PC-9 (cell line): ENCODE results near the gene TFF2. TPM values are rescaled to one million over a fixed set of nuclear protein-coding genes. Genes with fewer than 3 reads are reported as not detected.

Experiments used
- BruUV-seq: library from RNA; stranded (reverse); fragments of 400-500 nt; replicated peaks from 2 replicates; lab custom pipeline; 2021; lab: Mats Ljungman, UMichigan
- CTCF ChIA-PET: fragments of 300-600 bp; sonication (Branson Sonifier 250); formaldehyde crosslinking; loops from one replicate; lab custom pipeline; 2022; ENCODE audit warnings: antibody characterized with exemption; lab: Charles Lee
- POLR2A ChIA-PET: fragments of 300-600 bp; sonication (Branson Sonifier 250); formaldehyde crosslinking; loops from one replicate; lab custom pipeline; 2022; ENCODE audit warnings: antibody characterized with exemption; ENCODE audit not compliant: unreplicated experiment; lab: Charles Lee
- DNase-seq, 2 experiments: peaks; one replicate each; pipeline versions ENCODE4 v3.0.0 to v3.0.0-alpha.2; 2015 to 2022; ENCODE audit warnings: mixed read lengths in 1 of 2
- H2AFZ ChIP-seq: fragments of 200-600 bp; sonication (generic); 2 replicates; pipeline ENCODE4 v1.8.1; 2017; ENCODE audit warnings: antibody characterized with exemption
- H3F3A ChIP-seq: fragments of 200-600 bp; sonication (generic); 2 replicates; pipeline ENCODE4 v1.8.1; 2017; ENCODE audit warnings: antibody characterized with exemption, mild to moderate bottlenecking, low read depth; ENCODE audit not compliant: insufficient read depth
- H3K27ac ChIP-seq: fragments of 200-600 bp; sonication (generic); 2 replicates; pipeline ENCODE4 v1.6.1; 2016; ENCODE audit warnings: mixed run types
- H3K27me3 ChIP-seq: fragments of 200-600 bp; sonication (generic); 2 replicates; pipeline ENCODE4 v1.6.1; 2016; ENCODE audit warnings: low read depth, mixed run types; ENCODE audit not compliant: insufficient read depth
- H3K36me3 ChIP-seq: fragments of 200-600 bp; sonication (generic); 2 replicates; pipeline ENCODE4 v1.6.1; 2016; ENCODE audit warnings: low read depth, mixed run types
- H3K4me1 ChIP-seq: fragments of 200-600 bp; sonication (generic); replicated peaks from 2 replicates; pipeline ENCODE4 v1.6.1; 2016; ENCODE audit warnings: mixed run types; ENCODE audit not compliant: insufficient read depth
- H3K4me2 ChIP-seq: fragments of 200-600 bp; sonication (generic); 2 replicates; pipeline ENCODE4 v1.6.1; 2017; ENCODE audit warnings: mixed run types
- H3K4me3 ChIP-seq: fragments of 200-600 bp; sonication (generic); 2 replicates; pipeline ENCODE4 v1.6.1; 2016; ENCODE audit warnings: mixed run types
- H3K79me2 ChIP-seq: fragments of 200-600 bp; sonication (generic); 2 replicates; pipeline ENCODE4 v1.6.1; 2017; ENCODE audit warnings: low read depth, mixed run types
- H3K9me2 ChIP-seq: fragments of 200-600 bp; sonication (generic); 2 replicates; pipeline ENCODE4 v1.8.1; 2017; ENCODE audit warnings: mild to moderate bottlenecking; ENCODE audit not compliant: insufficient read depth
- H3K9me3 ChIP-seq: fragments of 200-600 bp; sonication (generic); 2 replicates; pipeline ENCODE4 v1.8.1; 2016; ENCODE audit warnings: low read depth; ENCODE audit not compliant: insufficient read depth
- H4K20me1 ChIP-seq: fragments of 200-600 bp; sonication (generic); 2 replicates; pipeline ENCODE4 v1.8.1; 2017; ENCODE audit not compliant: insufficient read depth
- CTCF ChIP-seq: fragments of 200-600 bp; sonication (generic); conservative IDR thresholded peaks from 2 replicates; pipeline ENCODE4 v1.6.1; 2017; ENCODE audit warnings: mixed run types, antibody characterized with exemption, mild to moderate bottlenecking, moderate library complexity
- EZH2 ChIP-seq: fragments of 200-600 bp; sonication (generic); IDR thresholded peaks from 2 replicates; pipeline ENCODE4 v1.8.0; 2017; ENCODE audit warnings: antibody characterized with exemption, low read depth
- intact Hi-C: fragments of 100-400 bp; cut with micrococcal nuclease; formaldehyde crosslinking; loops from one replicate; pipeline ENCODE4 v1.10.0; 2022; ENCODE audit not compliant: unreplicated experiment
- total RNA-seq: library from RNA; stranded (reverse); gene quantifications from 2 replicates; pipeline ENCODE4 v1.2.3, GENCODE V29; 2021

The TFF2 gene
- total RNA-seq, 1 experiment from 2014 or later = 0.52 TPM

- CTCF ChIA-PET = interaction anchor here (0.9 kb wide), 1 partner anchor 14 kb away, joined by 3 read pairs; no protein-coding TSS in a partner anchor
- H3F3A ChIP-seq = peaks cover 24% of the 10 kb centered on the region
- H3K4me2 ChIP-seq = no peak overlapping the region; the same call in 1 of the 2 replicates
- H3K79me2 ChIP-seq = no peaks in the 10 kb centered on the region
- intact Hi-C loops = no loop called here
- no peak overlapping the region for H3K4me3 ChIP-seq
- POLR2A ChIA-PET = no interaction called here
- H3K27ac ChIP-seq = peak overlapping the region; percentile 81
- H3K9me3 ChIP-seq = no peaks in the 10 kb centered on the region
- H3K9me2 ChIP-seq = no peaks in the 10 kb centered on the region
- TF ChIP-seq CTCF = no peak
- no peaks in the 10 kb centered on the region for H4K20me1 ChIP-seq
- no TSS peak for BruUV-seq
- no peak for DNase-seq
- H2AFZ ChIP-seq = no peak overlapping the region
- peaks cover 45% of the 10 kb centered on the region for H3K4me1 ChIP-seq
- no peaks in the 10 kb centered on the region for H3K27me3 ChIP-seq
- no peaks in the 10 kb centered on the region for H3K36me3 ChIP-seq
Measured at GRCh38 chr21:42367367-42368165, 16.8 kb upstream of the TFF2 start.

- Histone ChIP-seq H2AFZ (no peak within 1 kb of the TSS), H3K27ac (peak within 1 kb of the TSS; percentile 81), H3K4me3 (no peak within 1 kb of the TSS), H3K4me1 (peaks cover 47% of the 10 kb centered on the region), H3K27me3 (no peaks in the 10 kb centered on the region), H3K9me2 (no peaks in the 10 kb centered on the region), H3F3A (peaks cover 25% of the 10 kb centered on the region), H4K20me1 (no peaks in the 10 kb centered on the region), H3K79me2 (no peaks in the 10 kb centered on the region), H3K36me3 (no peaks in the 10 kb centered on the region), H3K4me2 (peak within 1 kb of the TSS; percentile 26), H3K9me3 (no peaks in the 10 kb centered on the region)
- CTCF ChIA-PET = interaction anchor here (0.5 to 0.9 kb wide), 3 partner anchors 15 to 754 kb away, joined by 3 to 7 read pairs (median 4); no protein-coding TSS in a partner anchor
- DNase-seq = peak; percentile 50 to 87
- BruUV-seq = no TSS peak
- intact Hi-C loops = no loop called here
- TF ChIP-seq CTCF = no peak
- TF ChIP-seq EZH2 = no peak
- POLR2A ChIA-PET = no interaction called here
Measured at GRCh38 chr21:42366292-42367010, 15.7 kb upstream of the TFF2 start, which contains the start of gene TFF1. Gene TFF1 (minus strand): TSS chr21:42366535. CDS start chr21:42366495, 40 bp downstream.

GRCh38 chr21:42365770-42366169 lies 15.0 kb upstream of the TFF2 start:
- Histone ChIP-seq H3K9me3 (no peaks in the 10 kb centered on the region), H3K79me2 (no peaks in the 10 kb centered on the region), H3K36me3 (no peaks in the 10 kb centered on the region), H3F3A (peaks cover 25% of the 10 kb centered on the region), H4K20me1 (no peaks in the 10 kb centered on the region), H3K9me2 (no peaks in the 10 kb centered on the region), H3K27ac (peak overlapping the region; percentile 81), H3K27me3 (no peaks in the 10 kb centered on the region), H3K4me1 (peaks cover 47% of the 10 kb centered on the region), H2AFZ (no peak overlapping the region), H3K4me2 (0 out of 2 replicates have a peak overlapping the region, but pooled peaks have one; percentile 7), H3K4me3 (no peak overlapping the region)
- POLR2A ChIA-PET = no interaction called here
- CTCF ChIA-PET = no interaction called here
- intact Hi-C loops = no loop called here
- no TSS peak for BruUV-seq
- no peak for TF ChIP-seq CTCF
- no peak for TF ChIP-seq EZH2
- no peak for DNase-seq
